Tibial artery (tissue), 4 donors: ENCODE data around the gene KLHL29.

Experiments used
- DNase-seq, 2 donors: peaks; one replicate each; pipeline ENCODE4 v3.0.0-alpha.2; 2019
- H3K27ac ChIP-seq, 2 donors: fragments of 200-600 bp; sonication (generic) in 1 of 2; 1 replicate in 1 of 2; 2 replicates in 1 of 2; pipeline ENCODE4 v1.5.1; 2018 to 2019; ENCODE audit warnings: mild to moderate bottlenecking in 1 of 2
- H3K27me3 ChIP-seq, 2 donors: fragments of 200-600 bp; sonication (generic) in 1 of 2; one replicate each; pipeline versions ENCODE4 v1.5.1 to v1.6.0; 2016 to 2019
- H3K36me3 ChIP-seq, 3 donors: fragments of 200-600 bp; sonication (generic) in 2 of 3; one replicate each; pipeline ENCODE4 v1.5.1; 2016 to 2019; ENCODE audit warnings: mild to moderate bottlenecking in 2 of 3
- H3K4me1 ChIP-seq, 4 donors: fragments of 200-600 bp; sonication (generic) in 2 of 4; 1 replicate in 3 of 4; 2 replicates in 1 of 4; pipeline ENCODE4 v1.5.1; 2016 to 2019
- H3K4me3 ChIP-seq, 2 donors: fragments of 200-600 bp; sonication (generic) in 1 of 2; 1 replicate in 1 of 2; 2 replicates in 1 of 2; pipeline ENCODE4 v1.5.1; 2018 to 2019; ENCODE audit warnings: mild to moderate bottlenecking in 2 of 2
- H3K9me3 ChIP-seq, 3 donors: fragments of 200-600 bp; sonication (generic) in 1 of 3; one replicate each; pipeline ENCODE4 v1.5.1; 2016 to 2019
- CTCF ChIP-seq, 2 experiments: fragments of 200-600 bp in 1 of 2; fragments of 450-650 bp in 1 of 2; IDR thresholded peaks; one replicate each; pipeline ENCODE4 v1.5.1; 2017 to 2019; ENCODE audit warnings: antibody characterized with exemption in 2 of 2, mild to moderate bottlenecking in 1 of 2, moderate library complexity in 1 of 2
- intact Hi-C: fragments of 100-400 bp; cut with DNase I; formaldehyde crosslinking; loops from one replicate; pipeline ENCODE4 v1.15.0; 2023; ENCODE audit warnings: low total_unique reads

Gene KLHL29

DNA sequence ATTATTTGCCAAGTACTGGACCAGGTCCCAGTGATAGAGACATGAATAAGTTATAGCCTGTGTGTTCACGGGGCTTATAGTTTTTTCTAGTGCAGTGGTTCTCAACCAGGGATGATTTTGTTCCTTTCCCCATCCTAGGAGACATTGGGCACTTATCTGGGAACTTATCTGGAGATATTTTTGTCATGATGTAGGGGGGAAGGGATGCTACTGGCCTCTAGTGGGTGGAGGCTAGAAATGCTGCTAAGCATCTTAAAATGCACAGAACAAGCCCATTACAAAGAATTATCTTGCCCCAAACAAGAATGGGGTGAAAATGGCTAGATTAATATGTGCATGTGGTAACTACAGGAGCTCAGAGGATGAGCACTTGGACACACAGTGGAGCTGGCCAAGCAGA is 75.2 kb downstream of the KLHL29 start:
- DNase-seq: no peak
- Histone ChIP-seq H3K27me3 (no peaks in the 10 kb centered on the region), H3K27ac (no peak overlapping the region), H3K9me3 (no peaks in the 10 kb centered on the region), H3K4me1 (peaks cover 0 to 2% (median 0%) of the 10 kb centered on the region in 4 donors), H3K4me3 (no peak overlapping the region), H3K36me3 (no peaks in the 10 kb centered on the region)
- peak; percentile 34 to 41 for TF ChIP-seq CTCF (IDR thresholded peaks at IDR 0.05)
- intact Hi-C loops: no loop called here

GRCh38 chr2:23460993-23461392 is 76.0 kb downstream of the KLHL29 start:
- no peak overlapping the region for H3K27ac ChIP-seq
- H3K36me3 ChIP-seq: no peaks in the 10 kb centered on the region
- peaks cover 0 to 6% (median 1%) of the 10 kb centered on the region in 4 donors for H3K4me1 ChIP-seq
- H3K27me3 ChIP-seq: no peaks in the 10 kb centered on the region
- intact Hi-C loops: no loop called here
- H3K9me3 ChIP-seq: no peaks in the 10 kb centered on the region
- TF ChIP-seq CTCF (IDR thresholded peaks at IDR 0.05): no peak
- DNase-seq: no peak
- no peak overlapping the region for H3K4me3 ChIP-seq

- no peaks in the 10 kb centered on the region for H3K9me3 ChIP-seq
- DNase-seq: no peak
- no peak overlapping the region for H3K27ac ChIP-seq
- intact Hi-C loops: no loop called here
- H3K36me3 ChIP-seq: no peaks in the 10 kb centered on the region
- no peak overlapping the region for H3K4me3 ChIP-seq
- peaks cover 0 to 37% (median 14%) of the 10 kb centered on the region in 4 donors for H3K4me1 ChIP-seq
- no peak for TF ChIP-seq CTCF (IDR thresholded peaks at IDR 0.05)
- H3K27me3 ChIP-seq: no peaks in the 10 kb centered on the region
These were observed 79.2 kb downstream of the KLHL29 start for GRCh38 chr2:23464156-23464555.

- no peaks in the 10 kb centered on the region for H3K9me3 ChIP-seq
- H3K4me3 ChIP-seq: no peak overlapping the region
- H3K27me3 ChIP-seq: no peaks in the 10 kb centered on the region
- no peak for DNase-seq
- H3K27ac ChIP-seq: no peak overlapping the region
- intact Hi-C loops: no loop called here
- H3K4me1 ChIP-seq: peaks cover 0 to 40% (median 15%) of the 10 kb centered on the region in 4 donors
- no peaks in the 10 kb centered on the region for H3K36me3 ChIP-seq
- no peak for TF ChIP-seq CTCF (IDR thresholded peaks at IDR 0.05)
These were observed 80.0 kb downstream of the KLHL29 start for GRCh38 chr2:23464905-23465537.

- Histone ChIP-seq H3K4me1 (peaks cover 0 to 49% (median 15%) of the 10 kb centered on the region in 4 donors), H3K27me3 (no peaks in the 10 kb centered on the region), H3K27ac (no peak overlapping the region), H3K4me3 (no peak overlapping the region), H3K36me3 (no peaks in the 10 kb centered on the region), H3K9me3 (no peaks in the 10 kb centered on the region)
- intact Hi-C loops: no loop called here
- TF ChIP-seq CTCF (IDR thresholded peaks at IDR 0.05): no peak
- no peak for DNase-seq
These were observed 81.0 kb downstream of the KLHL29 start for GRCh38 chr2:23465936-23466335.

GRCh38 chr2:23467618-23468017 is 82.6 kb downstream of the KLHL29 start:
- no peaks in the 10 kb centered on the region for H3K9me3 ChIP-seq
- peak overlapping the region in 1 of 2 donors; percentile 33 for H3K27ac ChIP-seq
- no peak for DNase-seq
- H3K27me3 ChIP-seq: no peaks in the 10 kb centered on the region
- intact Hi-C loops: no loop called here
- no peak for TF ChIP-seq CTCF (IDR thresholded peaks at IDR 0.05)
- no peak overlapping the region for H3K4me3 ChIP-seq
- H3K36me3 ChIP-seq: no peaks in the 10 kb centered on the region
- H3K4me1 ChIP-seq: peaks cover 0 to 52% (median 15%) of the 10 kb centered on the region in 4 donors
